HG03520 (cell line): ENCODE measurements around the gene PYDC2.
"Not testable (repeated sequence)": the region's sequence is repeated elsewhere in the genome, so short reads cannot be mapped to it uniquely, and the experiment has no call there.

Experiments
- ATAC-seq: cut with Tn5 transposase; IDR thresholded peaks from one replicate; pipeline ENCODE4 v1.9.1; 2021; ENCODE audit warnings: mild to moderate bottlenecking, moderate library complexity; ENCODE audit not compliant: unreplicated experiment

Gene PYDC2

DNA sequence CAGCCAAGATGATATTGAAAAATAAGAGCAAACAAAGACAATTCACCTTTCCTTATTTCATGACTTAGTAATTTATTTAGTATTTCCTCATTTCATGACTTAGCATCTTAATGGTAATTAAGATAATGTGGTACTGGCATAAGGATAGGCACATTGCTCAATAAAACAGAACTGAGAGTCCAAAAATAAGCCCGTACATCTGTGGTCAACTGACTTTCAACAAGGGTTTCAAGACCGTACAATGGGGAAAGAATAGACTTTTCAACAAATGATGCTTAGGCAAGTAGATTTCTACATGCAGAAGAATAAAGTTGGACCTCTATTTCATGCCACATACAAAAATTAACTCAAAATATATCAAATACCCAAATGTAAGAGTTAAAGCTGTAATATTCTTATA is 603 bp upstream of the PYDC2 start:
- ATAC-seq: no peak

DNA sequence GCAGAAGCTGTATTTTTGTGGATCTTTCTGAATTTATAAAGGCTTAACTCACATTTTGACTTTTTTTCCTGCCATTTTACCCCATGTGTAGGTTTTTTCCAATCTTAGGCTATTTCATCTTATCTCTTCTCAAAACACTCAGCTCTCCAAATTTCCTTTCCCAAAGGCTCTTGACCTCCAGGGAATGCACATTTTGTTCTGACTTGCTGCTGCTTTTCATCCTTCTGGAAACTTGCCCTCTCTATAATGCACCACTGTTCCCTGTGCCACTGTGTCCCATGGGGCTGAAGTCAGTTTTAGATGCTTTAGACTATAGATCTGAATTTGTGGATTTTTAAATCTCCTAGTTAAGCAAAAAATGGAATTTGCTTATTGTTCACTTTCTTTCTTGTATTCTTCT is 9.1 kb downstream of the PYDC2 start:
- ATAC-seq: no peak

DNA sequence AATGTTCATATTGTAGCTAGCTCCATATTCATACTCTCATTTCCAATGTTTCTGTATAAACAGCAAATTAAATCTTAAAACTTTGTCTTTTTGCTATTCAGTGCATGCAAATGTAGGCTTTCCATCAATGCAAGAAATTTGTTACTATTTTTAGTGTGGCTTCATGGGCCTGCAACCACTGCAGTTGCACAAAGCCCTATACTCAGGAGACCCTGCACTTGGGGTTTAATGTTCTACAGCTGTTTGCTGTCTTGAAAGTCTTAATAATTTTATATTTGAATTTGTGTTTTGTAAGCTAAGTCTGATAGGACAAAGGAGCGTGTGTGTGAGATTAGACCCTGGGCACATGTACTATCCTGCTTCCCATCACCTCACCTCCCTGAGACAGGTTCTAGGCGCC is 9.6 kb downstream of the PYDC2 start:
- no peak for ATAC-seq

DNA sequence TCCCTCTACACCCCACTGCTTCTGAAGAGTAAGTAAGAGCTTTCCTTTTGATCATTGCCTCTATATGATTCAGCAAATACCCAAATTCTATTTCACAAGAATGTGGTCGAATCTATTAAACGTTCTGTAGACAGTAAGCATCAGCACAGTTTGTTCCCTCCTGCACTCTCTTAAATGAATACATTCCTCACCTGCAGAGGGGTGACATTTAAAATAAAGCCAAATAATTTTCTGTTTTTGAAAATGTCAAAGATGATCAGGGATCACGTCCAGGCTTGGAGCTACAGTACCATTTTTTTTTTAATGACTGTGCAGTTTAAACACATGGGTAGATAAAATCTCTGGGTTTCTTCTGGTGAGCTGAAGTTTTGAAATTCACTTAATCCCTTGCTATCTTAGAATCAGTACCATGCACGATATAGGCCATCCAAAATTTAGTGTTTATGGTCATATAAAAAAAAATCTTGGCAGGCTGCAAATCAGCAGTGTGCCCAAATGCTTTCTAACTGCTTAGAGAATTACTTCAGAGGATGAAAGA is 12.8 kb downstream of the PYDC2 start:
- ATAC-seq: no peak

DNA sequence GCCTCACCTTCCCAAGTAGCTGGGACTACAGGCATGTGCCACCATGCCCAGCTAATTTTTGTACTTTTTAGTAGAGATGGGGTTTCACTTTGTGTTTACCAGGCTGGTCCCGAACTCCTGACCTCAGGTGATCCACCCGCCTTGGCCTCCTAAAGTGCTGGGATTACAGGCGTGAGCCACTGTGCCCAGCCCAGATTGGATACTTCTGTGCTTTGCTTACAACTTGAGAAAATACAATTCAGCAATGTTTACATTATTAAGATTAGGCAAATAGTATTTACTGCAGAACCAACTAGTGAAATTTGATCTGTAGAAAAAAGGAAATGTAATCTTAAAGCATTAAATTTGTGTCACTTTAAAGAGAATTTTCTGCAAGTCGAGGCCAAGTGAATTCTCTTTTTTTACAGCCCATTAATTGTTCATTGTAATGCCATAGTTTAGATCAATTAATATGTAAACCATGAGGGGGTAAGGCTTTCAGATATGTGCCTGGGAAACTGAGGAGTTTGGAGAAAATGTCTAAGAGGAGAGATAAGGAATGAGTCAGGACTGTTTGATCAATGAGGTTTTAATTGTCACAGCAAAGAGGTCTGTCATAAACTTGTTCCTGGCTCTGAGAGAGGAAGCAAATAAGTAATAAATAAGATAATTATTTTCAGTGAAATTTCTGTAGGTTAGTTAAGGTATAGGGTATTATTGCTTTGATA is 15.3 kb downstream of the PYDC2 start:
- ATAC-seq: no peak

DNA sequence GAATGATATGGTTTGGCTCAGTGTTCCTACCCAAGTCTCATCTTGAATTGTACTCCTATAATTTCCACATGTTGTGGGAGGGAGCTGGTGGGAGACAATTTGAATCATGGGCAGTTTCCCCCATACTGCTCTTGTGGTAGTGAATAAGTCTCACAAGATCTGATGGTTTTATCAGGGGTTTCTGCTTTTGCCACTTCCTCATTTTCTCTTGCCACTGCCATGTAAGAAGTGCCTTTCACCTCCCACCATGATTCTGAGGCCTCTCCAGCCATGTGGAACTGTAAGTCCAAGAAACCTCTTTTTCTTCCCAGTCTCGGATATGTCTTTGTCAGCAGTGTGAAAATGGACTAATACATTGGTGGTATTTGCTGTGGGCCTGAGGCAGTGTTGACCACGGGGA is 23.0 kb downstream of the PYDC2 start:
- not testable (repeated sequence) for ATAC-seq

DNA sequence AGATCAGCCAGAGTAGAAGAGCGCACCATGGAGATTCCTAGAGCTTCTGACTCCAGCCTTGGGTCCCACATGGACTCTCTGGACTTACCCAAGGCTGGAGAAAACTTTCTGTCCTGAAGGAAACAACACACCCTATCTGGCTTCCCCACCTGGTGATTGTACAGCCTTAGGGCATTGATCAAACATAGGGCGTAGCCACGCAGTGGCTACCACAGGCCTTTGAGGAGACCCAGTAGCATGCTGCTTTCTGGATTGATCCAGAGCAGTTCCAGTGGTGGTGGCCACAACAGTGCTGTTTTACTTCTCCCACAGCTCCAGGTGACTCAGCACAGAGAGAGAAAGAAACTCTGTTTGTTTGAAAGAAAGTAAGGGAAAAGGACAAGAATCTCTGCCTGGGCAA is 23.5 kb downstream of the PYDC2 start:
- ATAC-seq: no peak

DNA sequence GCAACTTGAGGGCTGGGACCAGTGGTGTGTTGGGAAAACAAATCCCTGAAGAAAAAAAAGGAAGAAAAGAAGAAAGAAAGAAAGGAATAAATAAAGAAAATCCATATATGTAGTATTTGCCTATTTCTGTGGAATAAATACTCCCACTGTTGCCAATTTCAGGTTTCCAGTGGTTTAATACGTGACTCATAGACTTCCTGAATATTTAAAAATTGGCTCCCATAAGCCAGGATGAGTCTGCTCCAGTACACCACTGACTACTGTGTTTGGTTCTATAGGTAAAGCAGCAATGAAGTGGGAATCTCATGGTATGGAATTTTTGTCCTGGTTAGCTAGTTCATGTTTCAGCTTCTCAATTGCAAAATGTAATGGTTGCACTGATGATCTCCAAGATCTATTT is 31.6 kb downstream of the PYDC2 start:
- no peak for ATAC-seq

DNA sequence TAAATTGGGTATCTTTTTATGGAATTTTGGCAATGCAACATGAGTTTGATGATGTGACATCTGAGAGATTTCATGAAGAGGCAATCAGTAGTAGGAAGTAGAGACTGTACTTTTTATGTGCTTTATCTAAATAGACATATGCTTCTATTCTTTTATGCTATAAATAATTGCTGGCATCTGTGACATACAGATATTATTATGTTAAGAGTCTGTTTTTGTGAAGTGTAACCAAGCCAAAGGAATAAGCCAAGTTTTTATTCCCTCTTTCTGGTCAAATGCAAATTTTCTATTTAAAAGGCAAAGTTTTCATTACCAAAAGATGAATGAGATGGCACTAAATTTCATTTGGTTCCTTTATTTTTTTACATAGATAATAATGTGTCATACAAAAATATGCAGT is 32.4 kb downstream of the PYDC2 start:
- ATAC-seq: no peak

DNA sequence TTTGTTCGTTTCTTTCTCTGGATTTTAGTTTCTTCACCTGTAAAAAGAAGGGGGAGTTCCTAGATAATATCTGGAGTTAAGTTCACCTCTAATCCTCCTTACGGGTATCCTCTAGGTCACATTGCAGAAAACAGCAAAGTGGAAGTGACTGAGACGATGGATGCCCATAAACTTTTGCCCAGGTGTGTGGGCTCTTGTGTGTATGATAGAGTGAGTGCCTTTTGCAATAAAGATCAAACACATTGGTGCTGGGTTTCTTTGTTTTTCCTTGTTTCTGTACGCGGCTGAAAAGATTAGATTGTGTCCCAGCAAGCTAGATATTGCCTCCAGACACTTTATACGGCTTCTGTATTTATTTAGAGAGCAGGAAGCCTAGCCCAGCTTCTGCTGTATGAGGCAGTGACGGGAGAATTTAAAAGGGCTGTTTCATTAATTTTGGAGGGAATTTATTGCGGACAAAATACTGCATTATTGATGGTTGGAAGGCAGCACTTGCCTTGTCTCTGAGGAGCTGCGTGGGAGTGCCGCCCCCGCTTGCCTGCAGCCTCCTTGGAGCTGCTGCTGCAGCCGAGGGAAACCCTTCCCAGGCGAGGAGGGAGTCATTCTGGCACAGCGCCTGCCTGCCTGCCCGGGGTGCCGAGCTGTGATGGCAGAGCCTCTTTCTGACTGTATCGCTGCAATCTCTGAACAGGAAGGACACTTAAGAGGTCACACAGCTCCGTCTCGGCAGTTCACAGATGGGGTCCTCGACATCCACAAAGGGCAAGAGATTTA is 38.5 kb downstream of the PYDC2 start:
- no peak for ATAC-seq

DNA sequence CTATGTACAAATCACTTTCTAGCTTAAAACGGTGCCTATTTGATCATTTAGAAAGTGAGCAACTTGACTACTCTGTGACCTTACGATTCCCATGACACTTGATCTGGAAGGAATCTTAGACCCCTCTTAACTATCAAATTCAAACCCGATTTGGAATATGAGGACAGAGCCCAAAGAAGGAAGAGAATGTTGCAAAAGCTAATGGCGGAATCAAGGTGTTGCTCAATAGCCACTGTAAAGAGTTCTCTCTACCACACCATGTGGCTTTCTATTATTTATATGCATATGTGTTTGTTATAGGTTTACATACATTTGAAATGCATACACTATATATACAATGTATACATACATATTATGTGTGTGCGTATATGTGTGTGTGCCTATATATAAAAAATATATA is 39.9 kb downstream of the PYDC2 start:
- no peak for ATAC-seq

DNA sequence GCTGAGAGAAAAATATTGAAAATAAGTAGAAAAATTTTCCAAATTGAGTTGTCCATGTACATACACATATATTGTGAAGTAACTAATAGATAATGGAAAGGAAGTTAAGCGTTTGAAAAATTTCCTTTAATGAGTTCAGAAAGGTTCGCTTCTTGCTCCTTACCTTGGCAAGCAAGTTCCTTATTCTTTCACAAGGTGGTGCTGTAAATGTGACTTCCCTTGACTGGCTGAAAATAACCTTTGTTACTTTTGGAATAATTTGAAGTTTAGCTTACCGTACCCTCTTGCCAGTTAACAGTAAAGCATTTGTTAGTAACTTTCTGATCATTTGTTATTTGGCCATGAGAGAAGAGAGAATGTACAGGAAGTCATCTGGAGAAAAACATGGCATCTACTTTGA is 41.6 kb downstream of the PYDC2 start:
- ATAC-seq: no peak

DNA sequence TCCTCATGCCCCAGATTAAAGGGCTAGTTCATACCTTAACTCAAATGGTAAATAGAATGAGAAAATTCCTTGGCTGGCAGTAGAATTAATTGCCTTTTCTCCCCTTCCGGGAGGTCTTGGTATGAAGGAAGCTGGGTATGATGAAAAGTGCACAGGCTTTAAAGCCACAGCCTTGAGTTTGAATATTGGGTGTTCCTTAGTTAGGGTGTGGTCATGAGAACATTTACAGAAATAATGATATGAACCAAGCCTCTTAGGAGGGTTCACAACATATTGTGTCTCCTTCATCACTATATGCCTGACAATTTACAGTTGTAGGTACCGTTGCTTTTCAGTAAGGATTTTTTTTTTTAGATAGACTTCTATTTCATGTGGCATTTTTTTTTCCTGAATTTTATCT is 48.1 kb downstream of the PYDC2 start:
- ATAC-seq: no peak
